GM18861 (cell line): Measurements from ENCODE around the gene ARHGAP24.
A peak's percentile ranks its signal among the peaks of the same experiment; 100 is the strongest.
"Not testable (repeated sequence)": the region's sequence is repeated elsewhere in the genome, so short reads cannot be mapped to it uniquely, and the experiment has no call there.

Experiments used
- ATAC-seq: cut with Tn5 transposase; IDR thresholded peaks from one replicate; pipeline ENCODE4 v1.9.1; 2021; ENCODE audit not compliant: unreplicated experiment

The ARHGAP24 gene

GRCh38 chr4:85803856-85804255 lies 328.9 kb downstream of the ARHGAP24 start:
- no peak for ATAC-seq

- no peak for ATAC-seq
Measured at GRCh38 chr4:85805891-85806290, 330.9 kb downstream of the ARHGAP24 start.

- ATAC-seq = no peak
Measured at GRCh38 chr4:85806334-85806733, 331.4 kb downstream of the ARHGAP24 start.

GRCh38 chr4:85807247-85807950 lies 332.4 kb downstream of the ARHGAP24 start:
- no peak for ATAC-seq

GRCh38 chr4:85808104-85808503 lies 333.2 kb downstream of the ARHGAP24 start:
- ATAC-seq = no peak

- ATAC-seq = no peak
Measured at GRCh38 chr4:85808864-85809263, 333.9 kb downstream of the ARHGAP24 start.

GRCh38 chr4:85812776-85813175 lies 337.8 kb downstream of the ARHGAP24 start:
- no peak for ATAC-seq

GRCh38 chr4:85815796-85816459 lies 341.0 kb downstream of the ARHGAP24 start:
- no peak for ATAC-seq

GRCh38 chr4:85818700-85819099 lies 343.8 kb downstream of the ARHGAP24 start:
- ATAC-seq = peak; percentile 53

- not testable (repeated sequence) for ATAC-seq
Measured at GRCh38 chr4:85820101-85820500, 345.2 kb downstream of the ARHGAP24 start.

GRCh38 chr4:85821688-85822455 lies 346.9 kb downstream of the ARHGAP24 start:
- no peak for ATAC-seq

GRCh38 chr4:85823295-85823694 lies 348.3 kb downstream of the ARHGAP24 start:
- ATAC-seq = no peak

GRCh38 chr4:85824166-85824945 lies 349.4 kb downstream of the ARHGAP24 start:
- ATAC-seq = no peak

- ATAC-seq = peak; percentile 64
Measured at GRCh38 chr4:85826060-85826678, 351.2 kb downstream of the ARHGAP24 start.

- no peak for ATAC-seq
Measured at GRCh38 chr4:85828027-85828890, 353.3 kb downstream of the ARHGAP24 start.

- no peak for ATAC-seq
Measured at GRCh38 chr4:85829276-85830051, 354.5 kb downstream of the ARHGAP24 start.

GRCh38 chr4:85831647-85832046 lies 356.7 kb downstream of the ARHGAP24 start:
- no peak for ATAC-seq

GRCh38 chr4:85833302-85833701 lies 358.4 kb downstream of the ARHGAP24 start:
- no peak for ATAC-seq

GRCh38 chr4:85834934-85835333 lies 360.0 kb downstream of the ARHGAP24 start:
- no peak for ATAC-seq
